ENCODE measurements around the gene DNASE1L1. TPM values are rescaled to one million over a fixed set of nuclear protein-coding genes. Genes with fewer than 3 reads are reported as not detected.

The DNASE1L1 gene
- total RNA-seq, 4 donors from 2014 or later: 11.1 to 29.3 (median 22.3) TPM

GRCh38 chrX:154384284-154384892, 24.7 kb downstream of the DNASE1L1 start:
- Histone ChIP-seq H3K4me1 (peaks cover 0 to 40% (median 8%) of the 10 kb centered on the region in 3 donors), H3K27ac (peak overlapping the region in 3 of 4 donors; percentile 53 to 99 (median 57)), H3K4me3 (no peak overlapping the region), H3K27me3 (no peaks in the 10 kb centered on the region), H3K36me3 (peaks cover 0 to 5% of the 10 kb centered on the region in 2 donors), H3K9me3 (no peaks in the 10 kb centered on the region)
- no peak for TF ChIP-seq POLR2AphosphoS5 (IDR thresholded peaks at IDR 0.05)
- peak in 3 of 4 experiments; percentile 12 to 60 (median 33) for TF ChIP-seq CTCF (IDR thresholded peaks at IDR 0.05)
- 50% methylated on average over 1 of the region's 8 CpGs; no CpG with 5 or more reads in 1 of the 2 donors for WGBS, 2 donors (ENCODE audit: low coverage in 1 of 2)
- ATAC-seq: no peak

- Histone ChIP-seq H3K36me3 (peaks cover 0 to 5% of the 10 kb centered on the region in 2 donors), H3K27me3 (no peaks in the 10 kb centered on the region), H3K4me1 (peaks cover 0 to 40% (median 8%) of the 10 kb centered on the region in 3 donors), H3K4me3 (no peak overlapping the region), H3K27ac (peak overlapping the region in 3 of 4 donors; percentile 53 to 99 (median 57)), H3K9me3 (no peaks in the 10 kb centered on the region)
- no peak for ATAC-seq
- TF ChIP-seq EP300 (IDR thresholded peaks at IDR 0.05) (no peak), POLR2A (IDR thresholded peaks at IDR 0.05) (no peak)
- 6 to 62% methylated on average over 2 to 3 of the region's 14 CpGs for WGBS, 2 donors (ENCODE audit: low coverage in 1 of 2)
Observed at GRCh38 chrX:154383359-154384283, 25.4 kb downstream of the DNASE1L1 start.

- peaks cover 0 to 5% of the 10 kb centered on the region in 2 donors for H3K36me3 ChIP-seq
- WGBS, 2 donors (ENCODE audit: low coverage in 1 of 2): 20 to 92% methylated on average over 2 to 4 of the region's 11 CpGs
- H3K4me3 ChIP-seq: no peak overlapping the region
- H3K27me3 ChIP-seq: no peaks in the 10 kb centered on the region
- no peak for ATAC-seq
- peak overlapping the region in 3 of 4 donors; percentile 2 to 99 (median 53) for H3K27ac ChIP-seq
- TF ChIP-seq EP300 (IDR thresholded peaks at IDR 0.05) (no peak), POLR2AphosphoS5 (IDR thresholded peaks at IDR 0.05) (no peak), POLR2A (IDR thresholded peaks at IDR 0.05) (no peak), CTCF (IDR thresholded peaks at IDR 0.05) (no peak)
- no peaks in the 10 kb centered on the region for H3K9me3 ChIP-seq
- peaks cover 0 to 44% (median 8%) of the 10 kb centered on the region in 3 donors for H3K4me1 ChIP-seq
Observed at GRCh38 chrX:154382483-154383069, 26.5 kb downstream of the DNASE1L1 start.

- H3K4me3 ChIP-seq: peak overlapping the region in 1 of 2 donors; percentile 81
- peaks cover 0 to 56% (median 8%) of the 10 kb centered on the region in 3 donors for H3K4me1 ChIP-seq
- peaks cover 0 to 5% of the 10 kb centered on the region in 2 donors for H3K36me3 ChIP-seq
- TF ChIP-seq POLR2AphosphoS5 (IDR thresholded peaks at IDR 0.05): no peak
- no peak for TF ChIP-seq CTCF (IDR thresholded peaks at IDR 0.05)
- no peak for TF ChIP-seq POLR2A (IDR thresholded peaks at IDR 0.05)
- TF ChIP-seq EP300 (IDR thresholded peaks at IDR 0.05): no peak
- no peak for ATAC-seq
- H3K9me3 ChIP-seq: no peaks in the 10 kb centered on the region
- no peaks in the 10 kb centered on the region for H3K27me3 ChIP-seq
- 33 to 43% methylated on average over 1 to 5 of the region's 6 CpGs for WGBS, 2 donors (ENCODE audit: low coverage in 1 of 2)
- peak overlapping the region in 3 of 4 donors; percentile 97 to 99 (median 98) for H3K27ac ChIP-seq
Observed at GRCh38 chrX:154381271-154381670, 27.8 kb downstream of the DNASE1L1 start.

- Histone ChIP-seq H3K27me3 (no peaks in the 10 kb centered on the region), H3K4me3 (peak overlapping the region in 1 of 2 donors; percentile 81), H3K9me3 (no peaks in the 10 kb centered on the region), H3K4me1 (peaks cover 0 to 58% (median 8%) of the 10 kb centered on the region in 3 donors), H3K36me3 (peaks cover 0 to 5% of the 10 kb centered on the region in 2 donors), H3K27ac (peak overlapping the region; percentile 97 to 100 (median 98))
- TF ChIP-seq EP300 (IDR thresholded peaks at IDR 0.05): no peak
- no peak for TF ChIP-seq CTCF (IDR thresholded peaks at IDR 0.05)
- no peak for TF ChIP-seq POLR2A (IDR thresholded peaks at IDR 0.05)
- TF ChIP-seq POLR2AphosphoS5 (IDR thresholded peaks at IDR 0.05): no peak
- no peak for ATAC-seq
- WGBS, 2 donors (ENCODE audit: low coverage in 1 of 2): 69 to 72% methylated on average over 5 to 13 of the region's 14 CpGs
Observed at GRCh38 chrX:154380787-154381186, 28.3 kb downstream of the DNASE1L1 start.
